ENCODE results near the gene TTC28. TPM values are rescaled to one million over a fixed set of nuclear protein-coding genes. Genes with fewer than 3 reads are reported as not detected.

TTC28 gene
- total and polyA plus RNA-seq, 7 donors: 1.2 to 12.1 (median 3.5) TPM

GRCh38 chr22:28260619-28261018 is 419.0 kb downstream of the TTC28 start:
- Histone ChIP-seq H3K27ac (no peak overlapping the region), H3K36me3 (ENCODE audit: insufficient read depth in 1 of 2, low read depth in 1 of 2) (no peaks in the 10 kb centered on the region), H3K27me3 (ENCODE audit: insufficient read depth in 3 of 3, low read length in 2 of 3) (no peaks in the 10 kb centered on the region), H3K9me3 (no peaks in the 10 kb centered on the region), H3K4me3 (no peak overlapping the region), H3K4me1 (peaks cover 3% of the 10 kb centered on the region)
- intact Hi-C loops (cut with DNase I): no loop called here
- WGBS, 3 donors: 91 to 98% (median 97%) methylated on average over 2 of the region's 2 CpGs
- DNase-seq (no peak), ATAC-seq (no peak)
- no peak for TF ChIP-seq CTCF (IDR thresholded peaks at IDR 0.05)

- DNase-seq (no peak), ATAC-seq (no peak)
- no peaks in the 10 kb centered on the region for H3K9me3 ChIP-seq
- H3K27me3 ChIP-seq (ENCODE audit: insufficient read depth in 3 of 3, low read length in 2 of 3): no peaks in the 10 kb centered on the region
- WGBS, 3 donors: 73 to 80% (median 74%) methylated on average over 2 of the region's 2 CpGs
- no peak for TF ChIP-seq CTCF (IDR thresholded peaks at IDR 0.05)
- no peak overlapping the region for H3K4me3 ChIP-seq
- peaks cover 3% of the 10 kb centered on the region for H3K4me1 ChIP-seq
- no peak overlapping the region for H3K27ac ChIP-seq
- H3K36me3 ChIP-seq (ENCODE audit: insufficient read depth in 1 of 2, low read depth in 1 of 2): no peaks in the 10 kb centered on the region
- intact Hi-C loops (cut with DNase I): no loop called here
These were observed 419.8 kb downstream of the TTC28 start for GRCh38 chr22:28259774-28260312.

DNA sequence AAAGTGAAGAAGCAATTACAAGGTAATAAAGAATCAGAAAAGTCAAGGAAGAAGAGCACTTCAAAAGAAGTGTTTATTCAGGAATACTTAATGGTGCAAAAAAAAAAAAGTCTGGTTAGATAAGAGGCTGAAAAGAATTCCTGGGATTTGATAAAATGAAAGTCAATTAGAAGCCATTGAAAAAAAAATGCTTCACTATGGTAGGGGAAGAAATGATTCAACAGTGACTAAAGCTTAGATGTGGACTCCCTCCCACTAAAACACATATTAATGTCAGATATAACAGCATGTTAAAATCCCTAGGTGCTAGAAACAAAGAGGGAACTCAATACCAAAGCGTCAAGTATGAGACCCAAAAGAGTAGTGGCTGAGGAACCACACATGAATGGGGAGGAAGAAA is 425.2 kb downstream of the TTC28 start:
- H3K36me3 ChIP-seq (ENCODE audit: insufficient read depth in 1 of 2, low read depth in 1 of 2): no peaks in the 10 kb centered on the region
- TF ChIP-seq CTCF (IDR thresholded peaks at IDR 0.05): no peak
- no peak overlapping the region for H3K4me3 ChIP-seq
- no peaks in the 10 kb centered on the region for H3K27me3 ChIP-seq (ENCODE audit: insufficient read depth in 3 of 3, low read length in 2 of 3)
- no peak overlapping the region for H3K27ac ChIP-seq
- WGBS, 3 donors: 87 to 98% (median 96%) methylated on average over 1 of the region's 1 CpG
- ATAC-seq (no peak), DNase-seq (no peak)
- intact Hi-C loops (cut with DNase I): no loop called here
- peaks cover 19% of the 10 kb centered on the region for H3K4me1 ChIP-seq
- H3K9me3 ChIP-seq: no peaks in the 10 kb centered on the region

- no peaks in the 10 kb centered on the region for H3K27me3 ChIP-seq (ENCODE audit: insufficient read depth in 3 of 3, low read length in 2 of 3)
- 37 to 41% (median 37%) methylated on average over 2 of the region's 2 CpGs for WGBS, 3 donors
- H3K36me3 ChIP-seq (ENCODE audit: insufficient read depth in 1 of 2, low read depth in 1 of 2): no peaks in the 10 kb centered on the region
- ATAC-seq: peak in 3 of 4 donors; percentile 51 to 78 (median 76)
- no peaks in the 10 kb centered on the region for H3K9me3 ChIP-seq
- DNase-seq: no peak
- peaks cover 31% of the 10 kb centered on the region for H3K4me1 ChIP-seq
- H3K27ac ChIP-seq: no peak overlapping the region
- H3K4me3 ChIP-seq: no peak overlapping the region
- TF ChIP-seq CTCF (IDR thresholded peaks at IDR 0.05): no peak
- intact Hi-C loops (cut with DNase I): no loop called here
These were observed 427.1 kb downstream of the TTC28 start for GRCh38 chr22:28252539-28252938.

GRCh38 chr22:28250036-28250695 is 429.5 kb downstream of the TTC28 start:
- no peak for TF ChIP-seq CTCF (IDR thresholded peaks at IDR 0.05)
- Histone ChIP-seq H3K27me3 (ENCODE audit: insufficient read depth in 3 of 3, low read length in 2 of 3) (no peaks in the 10 kb centered on the region), H3K36me3 (ENCODE audit: insufficient read depth in 1 of 2, low read depth in 1 of 2) (no peaks in the 10 kb centered on the region), H3K4me1 (peaks cover 50% of the 10 kb centered on the region), H3K27ac (no peak overlapping the region), H3K9me3 (no peaks in the 10 kb centered on the region), H3K4me3 (no peak overlapping the region)
- WGBS, 3 donors: 92 to 100% (median 97%) methylated on average over 2 of the region's 2 CpGs
- intact Hi-C loops (cut with DNase I): no loop called here
- ATAC-seq: no peak
- no peak for DNase-seq

Data from psoas muscle (tissue), 8 donors.